ENCODE measurements around the gene KRTAP10-5. TPM values are rescaled to one million over a fixed set of nuclear protein-coding genes. Genes with fewer than 3 reads are reported as not detected.
A peak's percentile ranks its signal among the peaks of the same experiment; 100 is the strongest.
"Not testable (repeated sequence)": the region's sequence is repeated elsewhere in the genome, so short reads cannot be mapped to it uniquely, and the experiment has no call there.

The KRTAP10-5 gene
- total RNA-seq, 4 donors from 2014 or later, result not detected

DNA sequence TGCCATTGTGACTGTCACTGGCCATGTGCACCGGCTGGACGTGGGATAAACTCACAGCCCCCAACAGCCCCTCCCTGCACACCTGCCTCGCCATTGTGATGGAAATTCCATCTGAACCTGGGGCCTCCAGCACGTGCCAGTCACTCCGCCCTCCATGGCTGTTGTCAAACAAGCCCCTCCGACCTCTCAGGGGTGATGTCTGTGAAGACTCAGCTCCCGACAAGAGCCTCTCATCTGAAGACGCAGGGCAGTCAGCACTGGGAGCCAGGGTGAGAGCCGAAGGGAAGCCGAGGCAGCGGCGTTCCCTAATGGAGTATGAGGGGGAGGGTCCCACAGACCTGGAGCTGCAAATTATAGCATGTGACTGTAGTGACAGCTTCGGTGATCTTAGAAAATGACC, 27.7 kb downstream of the KRTAP10-5 start:
- Histone ChIP-seq H3K4me1 (peaks cover 0 to 10% (median 9%) of the 10 kb centered on the region in 4 donors), H3K9me3 (peaks cover 0 to 6% (median 0%) of the 10 kb centered on the region in 4 donors), H3K4me3 (no peak overlapping the region), H3K27me3 (peaks cover 0 to 60% (median 0%) of the 10 kb centered on the region in 4 donors), H3K27ac (replicated peaks in 1 of 4) (no peak overlapping the region), H3K36me3 (no peaks in the 10 kb centered on the region)
- peak; percentile 64 for DNase-seq (ENCODE audit: extremely low spot score)
- intact Hi-C loops (cut with DNase I), result no loop called here
- 79% methylated on average over 7 of the region's 13 CpGs for WGBS
- TF ChIP-seq POLR2AphosphoS5 (IDR thresholded peaks at IDR 0.05) (no peak), POLR2A (IDR thresholded peaks at IDR 0.05; ENCODE audit: low read depth) (no peak), EP300 (IDR thresholded peaks at IDR 0.05) (no peak)
- TF ChIP-seq, protein P1, sequence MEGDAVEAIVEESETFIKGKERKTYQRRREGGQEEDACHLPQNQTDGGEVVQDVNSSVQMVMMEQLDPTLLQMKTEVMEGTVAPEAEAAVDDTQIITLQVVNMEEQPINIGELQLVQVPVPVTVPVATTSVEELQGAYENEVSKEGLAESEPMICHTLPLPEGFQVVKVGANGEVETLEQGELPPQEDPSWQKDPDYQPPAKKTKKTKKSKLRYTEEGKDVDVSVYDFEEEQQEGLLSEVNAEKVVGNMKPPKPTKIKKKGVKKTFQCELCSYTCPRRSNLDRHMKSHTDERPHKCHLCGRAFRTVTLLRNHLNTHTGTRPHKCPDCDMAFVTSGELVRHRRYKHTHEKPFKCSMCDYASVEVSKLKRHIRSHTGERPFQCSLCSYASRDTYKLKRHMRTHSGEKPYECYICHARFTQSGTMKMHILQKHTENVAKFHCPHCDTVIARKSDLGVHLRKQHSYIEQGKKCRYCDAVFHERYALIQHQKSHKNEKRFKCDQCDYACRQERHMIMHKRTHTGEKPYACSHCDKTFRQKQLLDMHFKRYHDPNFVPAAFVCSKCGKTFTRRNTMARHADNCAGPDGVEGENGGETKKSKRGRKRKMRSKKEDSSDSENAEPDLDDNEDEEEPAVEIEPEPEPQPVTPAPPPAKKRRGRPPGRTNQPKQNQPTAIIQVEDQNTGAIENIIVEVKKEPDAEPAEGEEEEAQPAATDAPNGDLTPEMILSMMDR (IDR thresholded peaks at IDR 0.05), result no peak

DNA sequence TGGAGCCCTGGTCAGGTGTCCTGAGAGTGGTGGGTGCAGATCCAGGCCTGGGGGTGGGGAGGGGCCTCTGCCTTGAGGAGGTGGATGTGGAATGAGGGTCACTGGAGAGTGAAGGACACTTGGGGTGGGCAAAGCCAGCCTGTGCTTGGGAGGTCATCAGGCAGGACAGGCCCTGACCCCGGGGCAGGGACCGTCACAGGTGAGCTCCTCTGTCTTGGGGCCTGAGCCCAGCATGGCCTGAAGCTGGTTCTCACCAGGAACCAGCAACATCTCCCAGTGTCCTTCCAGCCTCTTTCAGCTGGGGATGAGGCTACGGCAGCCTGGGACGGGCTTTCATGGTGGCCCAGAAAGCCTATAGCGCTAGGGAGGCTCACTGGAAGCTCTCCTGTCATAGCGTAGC, 28.3 kb downstream of the KRTAP10-5 start:
- no peaks in the 10 kb centered on the region for H3K36me3 ChIP-seq
- WGBS, result 88% methylated on average over 6 of the region's 6 CpGs
- DNase-seq (ENCODE audit: extremely low spot score), result peak; percentile 80
- peaks cover 0 to 6% (median 0%) of the 10 kb centered on the region in 4 donors for H3K9me3 ChIP-seq
- intact Hi-C loops (cut with DNase I), result no loop called here
- H3K4me1 ChIP-seq, result peaks cover 0 to 10% (median 9%) of the 10 kb centered on the region in 4 donors
- H3K4me3 ChIP-seq, result no peak overlapping the region
- H3K27ac ChIP-seq (replicated peaks in 1 of 4), result no peak overlapping the region
- peaks cover 0 to 57% (median 0%) of the 10 kb centered on the region in 4 donors for H3K27me3 ChIP-seq
- TF ChIP-seq POLR2AphosphoS5 (IDR thresholded peaks at IDR 0.05) (no peak), POLR2A (IDR thresholded peaks at IDR 0.05; ENCODE audit: low read depth) (no peak), EP300 (IDR thresholded peaks at IDR 0.05) (no peak)
- TF ChIP-seq, protein P1 (IDR thresholded peaks at IDR 0.05), result no peak

DNA sequence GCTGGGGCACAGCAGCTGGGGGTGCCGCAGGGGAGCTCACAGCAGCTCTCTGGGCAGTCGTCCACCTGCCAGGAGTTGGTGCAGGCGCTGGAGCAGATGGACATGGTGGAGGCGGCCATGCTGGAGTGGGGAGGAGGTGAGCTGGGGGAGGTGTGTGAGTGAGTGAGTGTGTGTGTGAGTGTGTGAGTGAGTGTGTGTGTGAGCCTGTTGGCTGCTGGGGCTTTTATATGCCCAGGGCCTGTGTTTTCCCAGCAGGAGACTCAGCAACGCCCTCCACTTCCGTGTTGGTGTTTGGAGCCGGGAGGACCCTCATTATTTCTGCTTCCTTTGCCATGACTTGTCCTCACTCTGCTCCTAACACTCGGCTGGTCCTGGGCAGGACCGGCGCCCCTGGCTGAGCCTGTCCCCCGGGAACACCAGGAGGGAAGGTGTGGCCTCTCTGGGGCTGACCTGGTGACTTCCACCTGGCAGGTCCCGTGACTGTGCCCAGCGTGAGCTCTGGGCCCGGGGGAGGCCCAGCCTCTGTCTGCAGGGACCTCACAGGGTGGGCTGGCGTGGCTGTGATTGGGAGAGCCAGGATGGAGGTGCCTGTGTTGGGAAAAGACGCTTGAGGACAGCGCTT, 29.0 kb downstream of the KRTAP10-5 start, which contains the start of gene KRTAP10-2:
Gene KRTAP10-2, minus strand, starts transcription at position 166 of the 622 bp plus-strand sequence. Its CDS starts 47 bp downstream, at position 119.
- Histone ChIP-seq H3K27ac (replicated peaks in 1 of 4) (no peak within 1 kb of the TSS), H3K27me3 (peaks cover 0 to 50% (median 0%) of the 10 kb centered on the region in 4 donors), H3K4me1 (peaks cover 0 to 10% (median 9%) of the 10 kb centered on the region in 4 donors), H3K9me3 (peaks cover 0 to 11% (median 2%) of the 10 kb centered on the region in 4 donors), H3K36me3 (no peaks in the 10 kb centered on the region), H3K4me3 (no peak within 1 kb of the TSS)
- WGBS, result 56% methylated on average over 11 of the region's 17 CpGs
- no peak for TF ChIP-seq POLR2AphosphoS5 (IDR thresholded peaks at IDR 0.05)
- TF ChIP-seq POLR2A (IDR thresholded peaks at IDR 0.05; ENCODE audit: low read depth), result no peak
- no peak for TF ChIP-seq EP300 (IDR thresholded peaks at IDR 0.05)
- TF ChIP-seq, protein P1 (IDR thresholded peaks at IDR 0.05), result no peak
- peak; percentile 53 for DNase-seq (ENCODE audit: extremely low spot score)
- intact Hi-C loops (cut with DNase I), result no loop called here

DNA sequence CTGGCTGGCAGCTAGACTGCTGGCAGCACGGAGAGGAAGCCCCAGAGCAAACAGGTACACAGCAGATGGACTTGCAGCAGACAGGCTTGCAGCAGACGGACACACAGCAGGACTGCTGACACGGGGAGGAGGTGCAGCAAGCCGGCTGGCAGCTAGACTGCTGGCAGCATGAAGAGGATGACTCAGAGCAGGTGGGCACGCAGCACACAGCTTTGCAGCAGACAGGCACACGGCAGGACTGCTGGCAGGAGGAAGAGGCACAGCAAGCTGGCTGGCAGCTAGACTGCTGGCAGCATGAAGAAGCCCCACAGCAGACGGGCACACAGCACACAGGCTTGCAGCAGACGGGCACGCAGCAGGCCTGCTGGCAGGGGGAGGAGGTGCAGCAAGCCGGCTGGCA, 29.6 kb downstream of the KRTAP10-5 start:
- WGBS, result 38% methylated on average over 2 of the region's 10 CpGs
- Histone ChIP-seq H3K27me3 (peaks cover 0 to 43% (median 0%) of the 10 kb centered on the region in 4 donors), H3K9me3 (peaks cover 0 to 15% (median 4%) of the 10 kb centered on the region in 4 donors), H3K4me3 (no peak overlapping the region), H3K36me3 (no peaks in the 10 kb centered on the region), H3K4me1 (peaks cover 0 to 10% (median 9%) of the 10 kb centered on the region in 4 donors), H3K27ac (replicated peaks in 1 of 4) (no peak overlapping the region)
- intact Hi-C loops (cut with DNase I), result no loop called here
- peak; percentile 68 for DNase-seq (ENCODE audit: extremely low spot score)
- TF ChIP-seq POLR2AphosphoS5 (IDR thresholded peaks at IDR 0.05) (no peak), EP300 (IDR thresholded peaks at IDR 0.05) (no peak), POLR2A (IDR thresholded peaks at IDR 0.05; ENCODE audit: low read depth) (no peak)
- TF ChIP-seq, protein P1 (IDR thresholded peaks at IDR 0.05), result no peak

DNA sequence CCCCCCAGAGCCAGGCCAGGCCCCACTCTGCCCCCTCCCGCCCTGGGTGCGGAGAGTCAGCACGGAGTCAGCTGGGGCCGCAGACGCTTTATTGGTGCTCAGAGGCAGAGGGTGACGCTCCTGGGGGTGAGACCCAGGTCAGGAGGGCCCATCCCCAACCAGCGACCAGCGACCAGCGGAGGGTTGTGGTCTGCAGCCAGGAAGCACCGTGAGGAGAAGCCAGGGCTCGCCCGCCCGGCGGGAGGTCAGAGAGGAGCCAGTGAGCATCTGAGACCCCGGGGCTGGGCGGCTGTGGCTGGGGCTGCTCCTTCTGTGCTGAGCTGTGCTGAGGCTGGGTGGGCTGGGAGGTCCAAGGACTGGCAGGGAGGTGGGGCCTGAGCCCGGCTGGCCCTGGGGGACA, 30.1 kb downstream of the KRTAP10-5 start:
- peaks cover 0 to 15% (median 4%) of the 10 kb centered on the region in 4 donors for H3K9me3 ChIP-seq
- H3K27ac ChIP-seq (replicated peaks in 1 of 4); H3K4me3 ChIP-seq; H3K36me3 ChIP-seq; intact Hi-C loops (cut with DNase I): not testable (repeated sequence)
- DNase-seq (ENCODE audit: extremely low spot score), result peak; percentile 45
- peaks cover 0 to 10% (median 9%) of the 10 kb centered on the region in 4 donors for H3K4me1 ChIP-seq
- WGBS, result 90% methylated on average over 4 of the region's 17 CpGs
- H3K27me3 ChIP-seq, result peaks cover 0 to 38% (median 0%) of the 10 kb centered on the region in 4 donors
